ENCODE data around the gene TRA2B.

GRCh38 chr3:185984203-185984602, 46.4 kb upstream of the TRA2B start:
- TF ChIP-seq EP300 (conservative IDR thresholded peaks at IDR 0.05; ENCODE audit: poor library complexity, severe bottlenecking) (no peak), POLR2AphosphoS5 (IDR thresholded peaks at IDR 0.05) (no peak), CTCF (IDR thresholded peaks at IDR 0.05; ENCODE audit: poor library complexity, severe bottlenecking) (no peak)
